Activated T-helper 9 cell treated with anti-CD3 and anti-CD28 coated beads, Interleukin-2, amount 50 U/mL, for 16 hours (primary cell): Measurements from ENCODE around the gene RPL21.
"Not testable (repeated sequence)": the region's sequence is repeated elsewhere in the genome, so short reads cannot be mapped to it uniquely, and the experiment has no call there.

Source experiments
- DNase-seq: peaks from one replicate; pipeline ENCODE4 v3.0.0-alpha.2; 2020; ENCODE audit warnings: low read depth

RPL21 gene

DNA sequence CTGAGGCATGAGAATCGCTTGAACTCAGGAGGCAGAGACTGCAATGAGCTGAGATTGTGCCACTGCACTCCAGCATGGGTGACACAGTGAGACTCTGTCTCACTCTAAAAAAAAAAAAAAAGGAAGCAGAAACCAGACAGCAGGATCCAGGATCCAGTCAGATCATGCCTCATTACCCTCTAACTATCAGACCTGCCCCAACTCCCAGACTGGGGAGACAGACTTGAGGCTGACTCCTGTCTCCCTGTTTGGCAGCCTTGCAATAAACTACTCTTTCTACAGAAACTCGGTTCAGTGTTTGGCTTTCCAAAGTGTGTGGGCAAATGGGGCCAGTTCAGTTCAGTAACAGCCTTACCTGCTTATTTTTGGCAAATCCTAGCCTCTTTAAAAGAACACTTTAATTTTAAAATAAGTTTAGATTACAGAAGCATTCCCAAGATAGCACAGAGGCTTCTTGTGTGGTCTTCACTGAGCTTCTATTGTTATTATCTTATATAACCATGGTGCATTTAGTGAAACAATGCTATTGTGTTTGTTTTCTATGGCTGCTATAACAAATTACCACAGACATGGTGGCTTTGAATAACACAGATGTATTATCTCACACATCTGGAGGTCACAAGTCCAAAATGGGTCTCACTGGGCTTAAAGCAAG, 37.8 kb downstream of the RPL21 start:
- no peak for DNase-seq

DNA sequence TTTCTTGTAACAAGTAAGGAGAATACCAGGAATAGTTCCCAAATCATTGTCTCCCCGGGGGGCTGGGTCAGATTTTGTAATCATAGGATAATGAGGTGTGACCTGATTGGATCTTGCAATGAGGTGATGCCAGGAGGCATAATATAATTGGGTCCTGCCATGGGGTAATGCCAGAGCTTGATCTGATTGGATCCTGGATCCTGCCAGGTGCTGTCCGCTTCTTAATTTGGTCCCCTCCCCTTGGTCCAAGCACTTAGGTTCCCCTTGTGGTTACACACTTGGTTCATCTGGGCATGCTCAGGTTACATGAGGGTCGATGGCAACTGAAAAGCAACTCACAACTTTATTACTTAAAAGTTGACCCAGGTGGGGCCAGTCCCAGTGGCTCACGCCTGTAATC, 39.4 kb downstream of the RPL21 start:
- DNase-seq: no peak

DNA sequence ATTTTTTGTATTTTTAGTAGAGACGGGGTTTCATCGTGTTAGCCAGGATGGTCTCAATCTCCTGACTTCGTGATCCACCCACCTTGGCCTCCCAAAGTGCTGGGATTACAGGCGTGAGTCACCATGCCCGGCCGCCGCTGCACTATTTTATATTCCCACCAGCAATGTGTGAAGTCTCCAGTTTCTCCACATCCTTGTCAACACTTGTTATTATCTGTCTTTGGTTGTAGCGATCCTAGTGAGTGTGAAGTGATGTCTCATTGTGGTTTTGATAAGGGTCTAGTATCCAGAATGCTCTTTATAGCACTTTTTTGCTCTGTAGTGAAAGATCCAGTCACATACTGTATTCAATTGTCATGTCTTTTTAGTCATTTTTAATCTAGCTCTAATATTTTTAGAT, 40.6 kb downstream of the RPL21 start:
- not testable (repeated sequence) for DNase-seq

DNA sequence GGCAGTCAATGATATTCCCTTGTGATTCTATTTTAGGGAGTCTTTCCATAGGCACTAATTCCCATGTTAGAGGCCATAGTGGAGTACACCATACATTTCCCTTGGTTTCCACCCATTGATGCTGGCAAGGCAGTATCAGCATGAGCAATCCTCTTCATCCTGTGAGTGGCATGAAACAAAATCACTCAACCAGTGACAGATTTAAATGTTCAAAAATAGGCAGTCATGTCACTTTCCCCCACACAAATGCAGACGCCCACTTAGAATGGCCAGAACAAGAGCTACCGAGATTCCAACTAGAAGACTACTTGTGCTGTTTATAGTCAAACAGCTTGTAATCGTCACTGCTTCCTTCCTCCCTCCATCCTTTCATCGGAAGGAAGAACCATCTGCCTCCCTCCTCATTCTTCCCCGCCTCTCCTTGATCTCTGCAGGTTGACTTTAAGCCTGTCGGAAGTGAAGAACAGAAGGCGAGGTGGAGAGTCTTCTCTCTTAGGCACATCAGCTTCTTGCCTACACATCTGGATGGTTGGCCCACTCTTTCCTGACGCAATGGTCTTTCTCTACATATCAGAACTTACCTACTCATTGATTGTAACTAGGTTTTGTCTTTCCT, 41.8 kb downstream of the RPL21 start:
- no peak for DNase-seq

DNA sequence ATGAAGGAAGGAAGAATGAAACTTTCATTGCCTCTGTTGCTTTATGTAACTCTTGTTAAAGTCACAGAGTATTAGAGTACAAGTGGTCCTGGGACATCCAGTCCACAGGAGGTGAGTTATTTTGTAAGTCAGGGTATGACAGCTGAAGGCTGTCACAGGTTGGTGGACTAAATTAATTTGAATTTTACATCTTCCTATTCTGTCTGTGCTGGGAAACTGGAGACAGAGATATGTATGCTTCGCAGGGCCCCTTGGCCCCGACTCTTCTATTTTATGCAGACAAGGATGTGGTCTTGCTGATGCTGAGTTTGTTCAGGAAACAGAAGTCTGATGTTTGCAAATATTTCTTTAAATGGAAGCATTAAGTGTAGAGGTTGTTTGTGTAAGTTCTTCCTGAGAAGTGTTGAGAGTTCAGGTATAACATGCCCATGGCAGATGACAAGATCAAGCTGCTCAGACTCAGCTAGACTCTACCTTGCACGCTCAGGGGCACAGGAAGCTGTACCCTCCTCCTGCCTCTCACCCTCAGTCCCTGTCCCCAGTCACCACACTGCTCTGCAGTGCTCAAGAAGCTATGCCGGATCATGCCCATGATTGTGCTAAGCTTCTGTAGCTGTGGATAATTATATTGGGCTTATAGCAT, 42.6 kb downstream of the RPL21 start:
- no peak for DNase-seq

DNA sequence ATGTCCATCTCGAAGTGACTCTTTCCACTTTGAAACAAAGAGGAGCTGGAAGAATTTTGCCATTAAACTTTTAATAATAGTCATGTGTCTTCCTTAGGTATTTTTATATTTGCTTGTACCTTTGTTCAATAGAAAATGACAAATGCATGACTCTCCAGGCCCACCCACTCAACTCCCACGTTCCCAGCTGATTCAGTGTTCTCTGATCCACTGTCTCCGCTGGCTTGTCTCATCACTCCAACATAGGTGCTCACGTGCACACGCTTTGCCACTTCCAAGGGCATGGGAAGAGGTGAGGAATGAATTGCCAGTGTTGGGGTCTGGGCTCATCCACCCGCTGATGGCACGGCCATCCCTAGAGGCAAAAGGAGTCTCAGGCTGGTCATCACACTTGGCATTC, 43.7 kb downstream of the RPL21 start:
- DNase-seq: no peak

DNA sequence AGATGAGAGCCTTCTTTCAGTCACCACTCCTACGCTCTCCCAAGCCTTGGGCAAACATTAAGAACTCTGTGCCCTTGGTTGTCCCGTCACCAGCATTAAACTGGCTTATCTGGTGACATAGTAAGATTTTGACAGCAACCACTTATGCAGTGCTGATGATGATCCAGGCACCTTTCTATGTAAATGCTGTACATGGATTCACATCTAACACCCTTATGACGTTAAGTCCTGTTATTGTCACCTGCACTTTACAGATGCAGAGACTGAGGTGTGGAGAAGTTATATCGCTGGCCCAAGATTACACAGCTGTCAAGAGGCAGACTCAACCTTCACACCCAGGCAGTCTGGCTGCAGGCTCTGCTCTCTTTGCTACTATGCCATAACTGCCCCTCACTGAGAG, 44.3 kb downstream of the RPL21 start:
- DNase-seq: no peak

DNA sequence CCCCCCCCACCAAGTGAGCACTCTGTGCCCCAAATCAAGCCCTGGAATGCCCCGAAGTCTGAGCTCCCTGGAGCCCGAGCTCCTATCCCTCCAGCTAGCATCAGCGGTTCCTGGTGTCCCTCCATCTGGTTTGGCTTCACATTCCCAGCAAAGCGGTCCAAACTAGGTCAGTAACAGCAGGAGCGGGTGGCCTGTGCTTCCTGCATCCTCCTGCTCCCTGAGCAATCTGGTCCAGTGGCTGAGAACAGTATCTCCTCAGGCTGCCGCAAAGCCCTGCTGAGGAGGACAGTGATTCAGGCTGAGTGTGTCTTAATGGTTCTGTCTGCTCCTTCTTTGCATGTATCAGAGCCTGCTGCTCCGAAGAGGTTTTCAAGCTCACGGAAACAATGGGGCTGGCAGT, 45.1 kb downstream of the RPL21 start:
- DNase-seq: no peak

DNA sequence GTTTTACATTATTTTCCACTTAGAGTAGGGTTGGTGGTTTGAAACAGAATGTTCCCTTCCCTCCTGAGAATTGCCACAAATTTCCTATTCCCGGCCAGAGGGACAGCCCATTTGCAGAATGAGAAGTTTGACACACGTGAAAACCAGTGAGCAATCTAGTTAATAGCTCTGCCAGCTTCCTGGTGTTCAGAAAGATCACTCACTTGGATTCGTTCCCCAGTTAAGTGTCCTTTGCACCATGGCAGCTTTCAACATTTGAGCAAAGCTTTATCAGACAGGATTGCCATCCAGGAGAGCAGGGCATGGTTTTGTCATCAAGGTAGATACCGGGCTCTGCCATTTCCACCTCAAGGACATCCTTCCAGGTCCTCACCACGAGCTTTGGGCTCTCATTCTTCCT, 47.5 kb downstream of the RPL21 start:
- no peak for DNase-seq

DNA sequence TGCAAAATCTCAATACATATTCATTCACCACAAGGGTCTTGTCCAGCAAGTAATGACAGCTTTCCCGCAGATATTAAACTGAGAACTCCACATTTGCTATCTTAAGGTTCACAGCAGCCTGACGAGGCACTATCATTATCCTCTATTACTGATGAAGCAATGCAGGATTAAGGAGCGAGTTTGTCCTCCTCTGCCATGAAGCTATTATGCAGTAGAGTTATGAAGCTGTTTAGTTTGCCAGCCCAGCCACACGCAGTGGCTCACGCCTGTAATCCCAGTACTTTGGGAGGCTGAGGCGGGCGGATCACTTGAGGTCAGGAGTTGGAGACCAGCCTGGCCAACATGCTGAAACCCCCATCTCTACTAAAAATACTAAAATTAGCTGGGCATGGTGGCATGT, 49.0 kb downstream of the RPL21 start:
- not testable (repeated sequence) for DNase-seq

DNA sequence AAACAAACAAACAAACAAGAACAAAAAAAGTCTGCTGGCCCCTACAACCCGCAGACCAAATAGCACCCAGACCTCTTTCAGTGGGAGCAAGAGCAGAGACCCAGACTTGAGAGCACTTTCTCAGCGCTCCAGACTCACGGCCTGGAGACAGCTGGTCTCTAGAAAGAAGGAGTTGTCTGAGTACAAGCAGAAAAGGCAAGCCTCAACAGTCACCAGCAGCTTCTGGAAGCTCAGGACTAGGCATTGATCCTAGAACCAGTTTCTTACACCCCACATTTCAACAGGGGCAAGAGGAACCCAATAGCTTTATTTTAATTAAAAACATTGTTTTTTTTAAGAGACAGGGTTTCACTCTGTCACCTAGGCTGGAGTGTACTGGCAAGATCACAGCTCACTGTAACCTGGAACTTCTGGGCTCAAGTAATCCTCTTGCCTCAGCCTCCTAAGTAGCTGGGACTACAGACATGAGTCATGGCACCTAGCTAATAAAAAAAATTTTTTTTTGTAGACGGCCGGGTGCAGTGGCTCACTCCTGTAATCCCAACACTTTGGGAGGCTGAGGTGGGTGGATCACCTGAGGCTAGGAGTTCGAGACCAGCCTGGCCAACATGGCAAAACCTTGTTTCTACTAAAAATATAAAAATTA, 49.7 kb downstream of the RPL21 start:
- no peak for DNase-seq

DNA sequence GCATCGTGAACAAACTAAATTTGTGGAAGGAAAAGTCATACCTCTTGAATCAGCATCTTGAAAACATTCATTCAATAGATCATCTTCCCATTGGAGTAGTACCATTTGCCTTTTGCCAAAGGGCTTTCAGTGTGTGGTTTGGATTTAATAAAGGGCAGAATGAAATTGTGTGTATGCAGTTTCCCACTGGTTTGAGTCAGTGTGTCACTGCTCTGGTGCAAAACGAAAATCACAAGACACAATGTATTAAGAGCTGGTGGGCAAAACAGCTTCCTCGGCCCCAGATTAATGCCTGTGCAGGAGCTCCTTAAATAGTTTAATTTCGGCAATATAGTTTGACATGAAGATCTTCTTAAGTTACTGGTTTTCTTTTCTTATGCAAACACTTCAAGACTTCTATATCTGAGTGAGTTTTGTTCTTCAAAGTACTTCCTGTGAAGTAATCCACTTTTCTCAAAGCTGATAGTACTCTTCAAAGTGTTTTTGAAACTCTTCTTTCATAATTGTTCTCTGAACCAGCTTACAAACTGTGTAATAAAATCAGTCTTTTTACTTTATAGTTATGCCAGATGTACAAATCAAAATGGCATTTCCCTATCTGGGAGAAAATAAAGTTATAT, 51.4 kb downstream of the RPL21 start:
- no peak for DNase-seq

DNA sequence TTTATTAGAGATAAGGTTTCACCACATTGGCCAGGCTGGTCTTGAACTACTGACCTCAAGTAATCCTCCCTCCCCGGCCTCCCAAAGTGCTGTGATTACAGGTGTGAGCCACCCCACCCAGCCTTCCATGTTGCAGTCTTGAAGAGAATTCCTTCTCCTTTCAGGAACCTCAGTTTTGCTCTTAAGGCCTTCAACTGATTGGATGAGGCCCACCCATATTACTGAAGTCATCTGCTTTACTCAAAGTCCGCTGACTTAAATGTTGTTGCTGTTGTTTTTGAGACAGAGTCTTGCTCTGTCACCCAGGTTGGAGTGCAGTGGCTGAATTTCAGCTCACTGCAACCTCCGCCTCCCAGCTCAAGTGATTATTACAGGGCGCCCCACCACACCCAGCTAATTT, 52.7 kb downstream of the RPL21 start:
- no peak for DNase-seq

DNA sequence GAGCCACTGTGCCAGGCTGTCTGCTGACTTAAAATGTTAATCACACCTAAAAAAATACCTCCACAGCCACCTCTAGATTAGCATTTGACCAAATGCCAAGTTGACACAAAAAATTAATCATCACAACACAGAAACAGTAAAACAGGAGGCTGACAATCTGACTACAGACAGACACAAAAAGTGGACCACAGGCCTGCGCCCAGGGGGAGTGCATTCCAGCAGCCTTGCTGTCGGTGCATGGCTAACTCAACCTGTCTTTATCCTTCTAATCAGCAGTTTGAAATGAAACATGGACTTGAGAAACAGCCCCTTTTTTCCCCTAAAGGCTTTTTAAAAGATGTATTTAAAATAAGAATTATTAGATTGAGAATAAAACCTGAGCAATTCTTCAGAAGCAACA, 53.3 kb downstream of the RPL21 start:
- DNase-seq: no peak
